Neural crest cell (in vitro differentiated cells): Measurements from ENCODE around the gene ANKS1A. TPM values are rescaled to one million over a fixed set of nuclear protein-coding genes. Genes with fewer than 3 reads are reported as not detected.

Source experiments
- DNase-seq: peaks from one replicate; pipeline ENCODE4 v3.0.0; 2021; ENCODE audit warnings: low read depth, mixed read lengths, low spot score
- H3K27ac Mint-ChIP-seq: one replicate; pipeline ENCODE4 v1.8.0; 2021; ENCODE audit warnings: mild to moderate bottlenecking, mixed read lengths; ENCODE audit not compliant: unreplicated experiment
- H3K27me3 Mint-ChIP-seq: 2 replicates; pipeline ENCODE4 v1.8.0; 2021; ENCODE audit warnings: low read depth, mild to moderate bottlenecking, mixed read lengths
- H3K36me3 Mint-ChIP-seq: 2 replicates; pipeline ENCODE4 v1.8.0; 2021; ENCODE audit warnings: low read depth, mild to moderate bottlenecking, mixed read lengths
- H3K4me1 Mint-ChIP-seq: 2 replicates; pipeline ENCODE4 v1.8.0; 2021; ENCODE audit warnings: mixed read lengths
- H3K4me3 Mint-ChIP-seq: one replicate; pipeline ENCODE4 v1.8.0; 2021; ENCODE audit warnings: mild to moderate bottlenecking, mixed read lengths
- H3K9me3 Mint-ChIP-seq: 2 replicates; pipeline ENCODE4 v1.8.0; 2021; ENCODE audit warnings: mixed read lengths
- total RNA-seq: library from RNA; stranded (reverse); gene quantifications from 2 replicates; pipeline ENCODE4 v1.2.1, GENCODE V29; 2021
- TF ChIP-seq, protein P1 (sequence below): fragments of 200-600 bp; sonication (generic); conservative IDR thresholded peaks from 2 replicates; pipeline ENCODE4 v1.5.0; 2021; ENCODE audit warnings: antibody characterized with exemption, mild to moderate bottlenecking

ANKS1A gene
- total RNA-seq, 1 donor from 2014 or later: 33.2 TPM

DNA sequence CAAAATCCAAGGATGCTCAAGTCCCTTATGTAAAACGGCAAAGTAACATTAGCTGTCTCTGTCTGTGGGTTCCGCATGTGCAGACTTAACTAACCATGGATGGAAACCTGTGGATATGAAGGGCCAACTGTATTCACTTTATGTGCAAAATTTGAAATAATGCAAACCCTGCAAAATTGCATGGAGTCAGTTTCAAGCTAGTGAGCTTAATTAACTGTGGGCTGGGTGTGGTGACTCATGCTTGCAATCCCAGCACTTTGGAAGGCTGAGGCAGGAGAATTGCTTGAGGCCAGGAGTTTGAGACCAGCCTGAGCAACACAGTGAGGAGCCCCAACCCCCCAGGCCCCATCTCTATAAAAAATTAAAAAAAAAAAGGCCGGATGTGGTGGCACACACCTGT lies 81.4 kb downstream of the ANKS1A start:
- Mint-ChIP-seq H3K36me3 (peaks cover 2% of the 10 kb centered on the region), H3K4me1 (no peaks in the 10 kb centered on the region), H3K9me3 (no peaks in the 10 kb centered on the region), H3K27me3 (no peaks in the 10 kb centered on the region), H3K27ac (no peak overlapping the region), H3K4me3 (no peak overlapping the region)
- DNase-seq: no peak
- TF ChIP-seq, protein P1, sequence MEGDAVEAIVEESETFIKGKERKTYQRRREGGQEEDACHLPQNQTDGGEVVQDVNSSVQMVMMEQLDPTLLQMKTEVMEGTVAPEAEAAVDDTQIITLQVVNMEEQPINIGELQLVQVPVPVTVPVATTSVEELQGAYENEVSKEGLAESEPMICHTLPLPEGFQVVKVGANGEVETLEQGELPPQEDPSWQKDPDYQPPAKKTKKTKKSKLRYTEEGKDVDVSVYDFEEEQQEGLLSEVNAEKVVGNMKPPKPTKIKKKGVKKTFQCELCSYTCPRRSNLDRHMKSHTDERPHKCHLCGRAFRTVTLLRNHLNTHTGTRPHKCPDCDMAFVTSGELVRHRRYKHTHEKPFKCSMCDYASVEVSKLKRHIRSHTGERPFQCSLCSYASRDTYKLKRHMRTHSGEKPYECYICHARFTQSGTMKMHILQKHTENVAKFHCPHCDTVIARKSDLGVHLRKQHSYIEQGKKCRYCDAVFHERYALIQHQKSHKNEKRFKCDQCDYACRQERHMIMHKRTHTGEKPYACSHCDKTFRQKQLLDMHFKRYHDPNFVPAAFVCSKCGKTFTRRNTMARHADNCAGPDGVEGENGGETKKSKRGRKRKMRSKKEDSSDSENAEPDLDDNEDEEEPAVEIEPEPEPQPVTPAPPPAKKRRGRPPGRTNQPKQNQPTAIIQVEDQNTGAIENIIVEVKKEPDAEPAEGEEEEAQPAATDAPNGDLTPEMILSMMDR: no peak

DNA sequence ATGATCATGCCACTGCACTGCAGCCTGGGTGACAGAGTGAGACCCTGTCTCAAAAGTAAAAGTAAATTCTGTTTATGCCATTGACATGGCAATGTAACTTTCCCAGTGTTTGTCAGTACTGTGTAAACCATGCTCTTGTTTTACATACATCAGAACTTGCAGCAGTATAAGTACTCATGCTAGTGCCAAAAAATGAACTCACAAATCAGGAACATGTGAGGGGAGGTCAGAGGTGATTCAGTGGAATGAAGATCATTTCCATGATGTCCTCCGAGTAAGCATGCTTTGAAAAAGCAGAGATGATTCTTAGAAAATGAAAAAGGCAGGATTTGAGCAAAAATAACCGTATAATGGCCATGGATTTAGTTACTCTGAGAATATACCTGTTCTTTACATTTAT lies 81.9 kb downstream of the ANKS1A start:
- H3K36me3 Mint-ChIP-seq: peaks cover 2% of the 10 kb centered on the region
- no peak overlapping the region for H3K27ac Mint-ChIP-seq
- DNase-seq: no peak
- TF ChIP-seq, protein P1: no peak
- H3K9me3 Mint-ChIP-seq: no peaks in the 10 kb centered on the region
- H3K4me1 Mint-ChIP-seq: no peaks in the 10 kb centered on the region
- no peak overlapping the region for H3K4me3 Mint-ChIP-seq
- no peaks in the 10 kb centered on the region for H3K27me3 Mint-ChIP-seq

DNA sequence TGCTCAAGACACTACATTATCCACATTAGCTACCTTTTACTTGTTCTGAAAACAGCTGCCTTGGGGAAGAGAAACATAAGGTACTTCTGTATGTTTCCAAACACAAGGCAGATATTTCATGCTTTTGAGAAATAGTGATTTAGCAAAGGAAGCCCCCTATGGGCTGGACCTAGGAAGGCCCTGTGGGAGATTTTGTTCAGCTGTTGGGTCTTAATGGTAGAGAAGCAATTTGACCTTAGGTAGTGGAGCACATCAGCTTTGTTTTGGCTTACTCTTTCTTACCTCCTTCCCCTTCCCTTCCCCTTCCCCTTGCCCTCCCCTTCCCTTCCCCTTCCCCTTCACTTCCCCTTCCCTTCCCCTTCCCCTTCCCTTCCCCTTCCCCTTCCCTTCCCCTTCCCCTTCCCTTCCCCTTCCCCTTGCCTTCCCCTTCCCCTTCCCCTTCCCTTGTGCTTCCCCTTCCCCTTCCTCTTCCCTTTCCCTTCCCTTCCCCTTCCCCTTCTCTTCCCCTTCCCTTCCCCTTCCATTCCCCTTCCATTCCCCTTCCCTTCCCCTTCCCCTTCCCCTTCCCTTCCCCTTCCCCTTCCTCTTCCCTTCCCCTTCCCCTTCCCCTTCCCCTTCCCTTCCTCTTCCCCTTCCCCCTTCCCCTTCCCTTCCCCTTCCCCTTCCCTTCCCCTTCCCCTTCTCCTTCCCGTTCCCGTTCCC lies 84.6 kb downstream of the ANKS1A start:
- Mint-ChIP-seq H3K4me1 (no peaks in the 10 kb centered on the region), H3K27me3 (no peaks in the 10 kb centered on the region), H3K9me3 (no peaks in the 10 kb centered on the region), H3K4me3 (no peak overlapping the region), H3K27ac (no peak overlapping the region), H3K36me3 (peaks cover 2% of the 10 kb centered on the region)
- TF ChIP-seq, protein P1: peak; percentile 33
- DNase-seq: no peak

DNA sequence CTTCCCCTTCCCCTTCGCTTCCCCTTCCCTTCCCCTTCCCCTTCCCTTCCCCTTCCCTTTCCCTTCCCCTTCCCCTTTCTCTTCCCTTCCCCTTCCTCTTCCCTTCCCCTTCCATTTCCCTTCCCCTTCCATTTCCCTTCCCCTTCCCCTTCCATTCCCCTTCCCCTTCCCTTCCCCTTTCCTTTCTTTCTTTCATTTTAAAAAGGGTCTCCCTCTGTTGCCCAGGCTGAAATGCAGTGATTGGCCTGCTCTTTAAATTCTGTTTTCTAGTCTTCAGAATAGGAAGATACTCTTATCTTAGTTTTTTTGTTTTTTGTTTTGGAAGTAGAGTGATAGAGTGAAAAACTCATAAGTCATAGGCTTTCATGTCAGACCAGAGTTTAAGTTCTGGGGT lies 85.2 kb downstream of the ANKS1A start:
- Mint-ChIP-seq H3K27ac (no peak overlapping the region), H3K36me3 (peaks cover 2% of the 10 kb centered on the region), H3K4me1 (peaks cover 2% of the 10 kb centered on the region), H3K27me3 (no peaks in the 10 kb centered on the region), H3K9me3 (no peaks in the 10 kb centered on the region), H3K4me3 (no peak overlapping the region)
- TF ChIP-seq, protein P1: no peak
- no peak for DNase-seq

DNA sequence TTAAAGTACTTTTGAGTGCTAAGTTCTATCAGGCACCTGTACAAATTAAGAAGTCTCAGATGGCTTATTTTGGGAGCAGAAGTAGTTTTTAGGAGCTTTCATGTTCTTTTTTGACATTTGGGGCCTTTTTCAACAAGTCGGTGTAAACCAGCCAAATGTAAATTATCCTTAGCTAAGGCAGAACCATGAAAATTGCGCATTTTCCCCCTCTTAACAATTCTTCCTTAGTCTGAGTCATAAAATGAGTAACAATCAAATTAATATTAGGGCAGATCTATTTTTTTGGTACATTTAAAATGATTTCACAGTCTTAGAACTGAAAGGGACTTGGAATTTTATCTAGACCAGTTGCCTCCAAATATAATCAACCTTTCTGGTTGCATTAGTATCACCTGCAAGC lies 87.2 kb downstream of the ANKS1A start:
- TF ChIP-seq, protein P1: no peak
- DNase-seq: no peak
- Mint-ChIP-seq H3K36me3 (peaks cover 2% of the 10 kb centered on the region), H3K9me3 (no peaks in the 10 kb centered on the region), H3K27ac (no peak overlapping the region), H3K27me3 (no peaks in the 10 kb centered on the region), H3K4me3 (no peak overlapping the region), H3K4me1 (peaks cover 5% of the 10 kb centered on the region)
